HG02981 (cell line): Measurements from ENCODE around the gene IGF2BP3.

Experiments
- ATAC-seq: cut with Tn5 transposase; IDR thresholded peaks from one replicate; pipeline ENCODE4 v1.9.1; 2021; ENCODE audit warnings: mild to moderate bottlenecking, moderate library complexity; ENCODE audit not compliant: unreplicated experiment

The IGF2BP3 gene

GRCh38 chr7:23380961-23381360 is 89.3 kb downstream of the IGF2BP3 start:
- no peak for ATAC-seq

- ATAC-seq: no peak
Measured at GRCh38 chr7:23380556-23380955, 89.7 kb downstream of the IGF2BP3 start.

- no peak for ATAC-seq
Measured at GRCh38 chr7:23378996-23379395, 91.3 kb downstream of the IGF2BP3 start.

GRCh38 chr7:23377134-23377533 is 93.2 kb downstream of the IGF2BP3 start:
- ATAC-seq: no peak

- ATAC-seq: peak; percentile 50
Measured at GRCh38 chr7:23373151-23374004, 96.9 kb downstream of the IGF2BP3 start.

GRCh38 chr7:23372611-23373010 is 97.7 kb downstream of the IGF2BP3 start:
- no peak for ATAC-seq

- no peak for ATAC-seq
Measured at GRCh38 chr7:23371654-23372053, 98.6 kb downstream of the IGF2BP3 start.

- no peak for ATAC-seq
Measured at GRCh38 chr7:23369695-23370404, 100.4 kb downstream of the IGF2BP3 start.

- ATAC-seq: no peak
Measured at GRCh38 chr7:23369100-23369499, 101.2 kb downstream of the IGF2BP3 start.

GRCh38 chr7:23358152-23358674 is 112.1 kb downstream of the IGF2BP3 start:
- no peak for ATAC-seq

- no peak for ATAC-seq
Measured at GRCh38 chr7:23357190-23358093, 112.8 kb downstream of the IGF2BP3 start.

GRCh38 chr7:23356726-23357125 is 113.6 kb downstream of the IGF2BP3 start:
- ATAC-seq: no peak

GRCh38 chr7:23356168-23356567 is 114.1 kb downstream of the IGF2BP3 start:
- ATAC-seq: no peak

- no peak for ATAC-seq
Measured at GRCh38 chr7:23353172-23353571, 117.1 kb downstream of the IGF2BP3 start.

- ATAC-seq: no peak
Measured at GRCh38 chr7:23350466-23350865, 119.8 kb downstream of the IGF2BP3 start.

- no peak for ATAC-seq
Measured at GRCh38 chr7:23349484-23350157, 120.7 kb downstream of the IGF2BP3 start.

GRCh38 chr7:23347682-23348180 is 122.6 kb downstream of the IGF2BP3 start:
- no peak for ATAC-seq

GRCh38 chr7:23347033-23347681 is 123.1 kb downstream of the IGF2BP3 start:
- no peak for ATAC-seq

GRCh38 chr7:23346316-23346715 is 124.0 kb downstream of the IGF2BP3 start:
- no peak for ATAC-seq

- ATAC-seq: no peak
Measured at GRCh38 chr7:23345601-23346000, 124.7 kb downstream of the IGF2BP3 start.
